ENCODE results near the gene SRRD. TPM values are rescaled to one million over a fixed set of nuclear protein-coding genes. Genes with fewer than 3 reads are reported as not detected.

SRRD gene
- 10 to 100 TPM; 36.5 to 39.6 TPM for total RNA-seq

GRCh38 chr22:26483439-26484359, at the start of gene SRRD, which contains the start of gene HPS4:
Gene SRRD (plus strand): TSS chr22:26483877. CDS start chr22:26483891, 14 bp downstream.
Gene HPS4 (minus strand): TSS chr22:26483783. CDS start chr22:26481762, 2,021 bp downstream.

GRCh38 chr22:26512149-26512793, 28.6 kb downstream of the SRRD start, which contains the start of gene TFIP11:
Gene TFIP11 (minus strand): TSS chr22:26512473. CDS start chr22:26510272, 2,201 bp downstream.

Other genes starting within 250 kb of the SRRD start
- gene ASPHD2, start 54.6 kb upstream of the SRRD start, total RNA-seq, result 1 to 10 TPM; 1.0 to 2.3 TPM
- 100 to 1,000 TPM; 196 to 234 TPM for gene HPS4, start 94 bp upstream of the SRRD start, total RNA-seq
- gene TFIP11, start 28.6 kb downstream of the SRRD start, total RNA-seq, result 10 to 100 TPM; 31.3 to 37.0 TPM
- 10 to 100 TPM; 18.6 to 33.0 TPM for gene TPST2, start 106.3 kb downstream of the SRRD start, total RNA-seq
- gene CRYBB1, start 134.2 kb downstream of the SRRD start, total RNA-seq, result not detected
- not detected for gene CRYBA4, start 138.1 kb downstream of the SRRD start, total RNA-seq
- gene MIAT, start 173.7 kb downstream of the SRRD start, total RNA-seq, result under 1 TPM; 0.33 to 0.34 TPM

Measured in melanocyte of skin (primary cell).